ENCODE measurements around the gene SPNS3.

SPNS3 gene

DNA sequence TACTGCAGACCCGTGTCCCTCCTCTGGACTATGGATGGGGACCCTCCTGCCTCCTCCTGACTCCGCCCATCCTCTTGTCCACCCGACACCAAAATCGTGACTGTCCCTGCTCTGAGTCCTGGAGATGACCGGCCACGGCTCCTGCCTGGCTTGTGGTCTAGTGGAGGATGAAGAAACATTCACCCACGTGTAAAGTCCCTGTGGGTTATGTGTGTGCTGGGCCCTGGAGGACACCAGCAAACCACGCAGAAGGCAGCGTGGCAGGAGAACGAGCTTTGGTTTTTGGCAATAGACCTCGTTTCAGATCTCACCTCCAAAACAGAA lies 76.8 kb downstream of the SPNS3 start:
- H3K9ac ChIP-seq (ENCODE audit: low read depth, low read length, poor library complexity), result no peak overlapping the region
- H3K14ac ChIP-seq (ENCODE audit: low read length), result no peak overlapping the region
- no peak overlapping the region for H2BK120ac ChIP-seq (ENCODE audit: low read depth, low read length)
- H2BK12ac ChIP-seq (ENCODE audit: low read length), result no peak overlapping the region
- H3K36me3 ChIP-seq (replicated peaks in 1 of 2; ENCODE audit: control insufficient read depth in 2 of 2, insufficient read depth in 2 of 2, low read length in 2 of 2), result no peaks in the 10 kb centered on the region
- peak overlapping the region; percentile 30 for H2BK5ac ChIP-seq (ENCODE audit: low read length)
- H3K4me1 ChIP-seq (ENCODE audit: control insufficient read depth in 2 of 2, insufficient read depth in 1 of 2, low read depth in 1 of 2, low read length in 2 of 2), result peaks cover 14 to 17% of the 10 kb centered on the region in 2 donors
- no peak overlapping the region for H4K91ac ChIP-seq (ENCODE audit: low read depth, low read length, poor library complexity)
- H2AK5ac ChIP-seq (ENCODE audit: low read depth, low read length), result no peak overlapping the region
- no peak overlapping the region for H3K4ac ChIP-seq (ENCODE audit: low read length)
- no peaks in the 10 kb centered on the region for H3K9me3 ChIP-seq (replicated peaks in 1 of 2; ENCODE audit: control insufficient read depth in 2 of 2, insufficient read depth in 1 of 2, low read depth in 1 of 2, low read length in 2 of 2)
- peak overlapping the region; percentile 78 for H3K18ac ChIP-seq (ENCODE audit: low read length)
- no peak overlapping the region for H4K8ac ChIP-seq (ENCODE audit: low read depth, low read length)
- H3K27ac ChIP-seq (replicated peaks; ENCODE audit: low read length), result no peak overlapping the region
- H3K4me3 ChIP-seq (ENCODE audit: low read length in 2 of 2), result no peak overlapping the region
- no peaks in the 10 kb centered on the region for H3K79me1 ChIP-seq (ENCODE audit: low read depth, low read length)
- peaks cover 0 to 51% (median 0%) of the 10 kb centered on the region in 3 experiments for H3K27me3 ChIP-seq (ENCODE audit: control insufficient read depth in 3 of 3, insufficient read depth in 3 of 3, low read depth in 1 of 3, low read length in 3 of 3)
- H2AFZ ChIP-seq (ENCODE audit: low read length), result no peak overlapping the region
- H2BK15ac ChIP-seq (ENCODE audit: low read length), result no peak overlapping the region
- H3K23ac ChIP-seq (ENCODE audit: low read depth, low read length, poor library complexity), result peak overlapping the region; percentile 78
- DNase-seq (ENCODE audit: low spot score), result no peak
- WGBS, 2 donors (ENCODE audit: extremely low coverage in 2 of 2, insufficient read length in 2 of 2, insufficient replicate concordance in 1 of 2), result no CpG with 5 or more reads among the region's 11 CpGs
- H3K4me2 ChIP-seq (ENCODE audit: insufficient read depth, low read length, poor library complexity, severe bottlenecking), result no peak overlapping the region

- no CpG with 5 or more reads among the region's 10 CpGs for WGBS, 2 donors (ENCODE audit: extremely low coverage in 2 of 2, insufficient read length in 2 of 2, insufficient replicate concordance in 1 of 2)
- no peak for DNase-seq (ENCODE audit: low spot score)
Observed at GRCh38 chr17:4511199-4511932, 77.6 kb downstream of the SPNS3 start.

GRCh38 chr17:4512156-4513112 lies 78.7 kb downstream of the SPNS3 start:
- H2AFZ ChIP-seq (ENCODE audit: low read length), result no peak overlapping the region
- no peak for DNase-seq (ENCODE audit: low spot score)
- H4K8ac ChIP-seq (ENCODE audit: low read depth, low read length), result no peak overlapping the region
- no peak overlapping the region for H3K4me3 ChIP-seq (ENCODE audit: low read length in 2 of 2)
- no peak overlapping the region for H2BK5ac ChIP-seq (ENCODE audit: low read length)
- H2BK15ac ChIP-seq (ENCODE audit: low read length), result peak overlapping the region; percentile 69
- H4K91ac ChIP-seq (ENCODE audit: low read depth, low read length, poor library complexity), result no peak overlapping the region
- H2BK12ac ChIP-seq (ENCODE audit: low read length), result peak overlapping the region; percentile 91
- no peak overlapping the region for H3K4me2 ChIP-seq (ENCODE audit: insufficient read depth, low read length, poor library complexity, severe bottlenecking)
- H3K9me3 ChIP-seq (replicated peaks in 1 of 2; ENCODE audit: control insufficient read depth in 2 of 2, insufficient read depth in 1 of 2, low read depth in 1 of 2, low read length in 2 of 2), result no peaks in the 10 kb centered on the region
- peaks cover 0 to 44% (median 0%) of the 10 kb centered on the region in 3 experiments for H3K27me3 ChIP-seq (ENCODE audit: control insufficient read depth in 3 of 3, insufficient read depth in 3 of 3, low read depth in 1 of 3, low read length in 3 of 3)
- peak overlapping the region; percentile 40 for H3K23ac ChIP-seq (ENCODE audit: low read depth, low read length, poor library complexity)
- H2BK120ac ChIP-seq (ENCODE audit: low read depth, low read length), result no peak overlapping the region
- peak overlapping the region; percentile 92 for H2AK5ac ChIP-seq (ENCODE audit: low read depth, low read length)
- no peak overlapping the region for H3K4ac ChIP-seq (ENCODE audit: low read length)
- no CpG with 5 or more reads among the region's 31 CpGs for WGBS, 2 donors (ENCODE audit: extremely low coverage in 2 of 2, insufficient read length in 2 of 2, insufficient replicate concordance in 1 of 2)
- H3K27ac ChIP-seq (replicated peaks; ENCODE audit: low read length), result no peak overlapping the region
- H3K79me1 ChIP-seq (ENCODE audit: low read depth, low read length), result no peaks in the 10 kb centered on the region
- H3K14ac ChIP-seq (ENCODE audit: low read length), result no peak overlapping the region
- H3K36me3 ChIP-seq (replicated peaks in 1 of 2; ENCODE audit: control insufficient read depth in 2 of 2, insufficient read depth in 2 of 2, low read length in 2 of 2), result no peaks in the 10 kb centered on the region
- H3K18ac ChIP-seq (ENCODE audit: low read length), result peak overlapping the region; percentile 27
- peaks cover 15 to 17% of the 10 kb centered on the region in 2 donors for H3K4me1 ChIP-seq (ENCODE audit: control insufficient read depth in 2 of 2, insufficient read depth in 1 of 2, low read depth in 1 of 2, low read length in 2 of 2)
- no peak overlapping the region for H3K9ac ChIP-seq (ENCODE audit: low read depth, low read length, poor library complexity)

More at GRCh38 chr17:4511199-4511932, 77.6 kb downstream of the SPNS3 start:
- no peak overlapping the region for H3K4me2 ChIP-seq (ENCODE audit: insufficient read depth, low read length, poor library complexity, severe bottlenecking)
- H2BK15ac ChIP-seq (ENCODE audit: low read length), result no peak overlapping the region
- no peak overlapping the region for H3K27ac ChIP-seq (replicated peaks; ENCODE audit: low read length)
- H3K4me3 ChIP-seq (ENCODE audit: low read length in 2 of 2), result no peak overlapping the region
- no peak overlapping the region for H2BK5ac ChIP-seq (ENCODE audit: low read length)
- H3K4ac ChIP-seq (ENCODE audit: low read length), result no peak overlapping the region
- no peak overlapping the region for H3K14ac ChIP-seq (ENCODE audit: low read length)
- no peak overlapping the region for H2AFZ ChIP-seq (ENCODE audit: low read length)
- peaks cover 15 to 17% of the 10 kb centered on the region in 2 donors for H3K4me1 ChIP-seq (ENCODE audit: control insufficient read depth in 2 of 2, insufficient read depth in 1 of 2, low read depth in 1 of 2, low read length in 2 of 2)
- peak overlapping the region; percentile 32 for H2AK5ac ChIP-seq (ENCODE audit: low read depth, low read length)
- peaks cover 0 to 44% (median 0%) of the 10 kb centered on the region in 3 experiments for H3K27me3 ChIP-seq (ENCODE audit: control insufficient read depth in 3 of 3, insufficient read depth in 3 of 3, low read depth in 1 of 3, low read length in 3 of 3)
- H4K91ac ChIP-seq (ENCODE audit: low read depth, low read length, poor library complexity), result no peak overlapping the region
- H2BK12ac ChIP-seq (ENCODE audit: low read length), result no peak overlapping the region
- H2BK120ac ChIP-seq (ENCODE audit: low read depth, low read length), result no peak overlapping the region
- no peaks in the 10 kb centered on the region for H3K36me3 ChIP-seq (replicated peaks in 1 of 2; ENCODE audit: control insufficient read depth in 2 of 2, insufficient read depth in 2 of 2, low read length in 2 of 2)
- H4K8ac ChIP-seq (ENCODE audit: low read depth, low read length), result no peak overlapping the region
- H3K23ac ChIP-seq (ENCODE audit: low read depth, low read length, poor library complexity), result no peak overlapping the region
- H3K9ac ChIP-seq (ENCODE audit: low read depth, low read length, poor library complexity), result no peak overlapping the region
- H3K18ac ChIP-seq (ENCODE audit: low read length), result no peak overlapping the region
- no peaks in the 10 kb centered on the region for H3K79me1 ChIP-seq (ENCODE audit: low read depth, low read length)
- no peaks in the 10 kb centered on the region for H3K9me3 ChIP-seq (replicated peaks in 1 of 2; ENCODE audit: control insufficient read depth in 2 of 2, insufficient read depth in 1 of 2, low read depth in 1 of 2, low read length in 2 of 2)

Measured in neuronal stem cell (in vitro differentiated cells).